ENCODE results near the gene ATP13A3.

GRCh38 chr3:194364652-194365434, 122.0 kb downstream of the ATP13A3 start:
- TF ChIP-seq BACH2 (CRISPR knock-in tag; IDR thresholded peaks at IDR 0.05; ENCODE audit: borderline replicate concordance) (no peak), POU6F1 (CRISPR knock-in tag; IDR thresholded peaks at IDR 0.05; ENCODE audit: borderline replicate concordance, low read depth) (no peak), GLIS3 (CRISPR knock-in tag; IDR thresholded peaks at IDR 0.05) (no peak), RARB (CRISPR knock-in tag; IDR thresholded peaks at IDR 0.05) (no peak), ZNF565 (CRISPR knock-in tag; conservative IDR thresholded peaks at IDR 0.05; ENCODE audit: low read depth) (no peak)
- TF ChIP-seq, protein P1, sequence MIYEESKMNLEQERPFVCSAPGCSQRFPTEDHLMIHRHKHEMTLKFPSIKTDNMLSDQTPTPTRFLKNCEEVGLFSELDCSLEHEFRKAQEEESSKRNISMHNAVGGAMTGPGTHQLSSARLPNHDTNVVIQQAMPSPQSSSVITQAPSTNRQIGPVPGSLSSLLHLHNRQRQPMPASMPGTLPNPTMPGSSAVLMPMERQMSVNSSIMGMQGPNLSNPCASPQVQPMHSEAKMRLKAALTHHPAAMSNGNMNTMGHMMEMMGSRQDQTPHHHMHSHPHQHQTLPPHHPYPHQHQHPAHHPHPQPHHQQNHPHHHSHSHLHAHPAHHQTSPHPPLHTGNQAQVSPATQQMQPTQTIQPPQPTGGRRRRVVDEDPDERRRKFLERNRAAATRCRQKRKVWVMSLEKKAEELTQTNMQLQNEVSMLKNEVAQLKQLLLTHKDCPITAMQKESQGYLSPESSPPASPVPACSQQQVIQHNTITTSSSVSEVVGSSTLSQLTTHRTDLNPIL (CRISPR knock-in tag; IDR thresholded peaks at IDR 0.05; ENCODE audit: low read depth), result no peak
